ENCODE measurements around the gene AFTPH.

DNA sequence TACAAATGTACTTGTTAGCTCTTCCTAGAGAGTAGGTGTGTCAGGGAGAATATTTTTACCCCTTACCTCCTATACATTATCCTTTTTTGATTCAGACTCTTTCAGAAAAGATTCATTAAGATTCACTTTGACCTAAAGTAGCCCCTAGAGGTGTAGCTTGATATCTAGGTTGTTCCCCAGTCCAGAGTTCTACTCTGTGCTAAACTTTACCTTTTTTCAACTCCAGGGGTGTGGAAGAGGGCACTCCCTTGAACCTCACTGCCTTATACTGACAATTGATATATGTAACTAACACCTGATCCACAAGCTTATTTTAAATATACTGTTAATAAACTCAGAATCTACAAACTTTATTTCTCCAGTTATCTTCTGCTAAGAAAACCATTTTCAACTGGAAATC is 30.0 kb downstream of the AFTPH start:
- no peak for TF ChIP-seq POLR2A (IDR thresholded peaks at IDR 0.05; ENCODE audit: low read depth, low read length)
- TF ChIP-seq POLR2AphosphoS5 (IDR thresholded peaks at IDR 0.05; ENCODE audit: low read depth, low read length): no peak
- TF ChIP-seq TAF1 (IDR thresholded peaks at IDR 0.05; ENCODE audit: low read depth, low read length): no peak

All from GM12891 (cell line).